HG02852 (cell line): Measurements from ENCODE around the gene ZSWIM7.

ENCODE experiments used
- ATAC-seq: cut with Tn5 transposase; IDR thresholded peaks from one replicate; pipeline ENCODE4 v1.9.1; 2021; ENCODE audit warnings: mild to moderate bottlenecking, moderate library complexity; ENCODE audit not compliant: unreplicated experiment

Gene ZSWIM7

GRCh38 chr17:15999141-15999973 is at the start of gene ZSWIM7, which contains the start of gene TTC19:
Gene ZSWIM7 (minus strand): TSS chr17:15999704. CDS start chr17:15999594, 110 bp downstream.
Gene TTC19 (plus strand): TSS chr17:15999824. CDS start chr17:15999849, 25 bp downstream.
- ATAC-seq: peak; percentile 91

- ATAC-seq: no peak
Measured at GRCh38 chr17:16048811-16049449, 49.4 kb upstream of the ZSWIM7 start.

- ATAC-seq: no peak
Measured at GRCh38 chr17:16046966-16047365, 47.5 kb upstream of the ZSWIM7 start.

DNA sequence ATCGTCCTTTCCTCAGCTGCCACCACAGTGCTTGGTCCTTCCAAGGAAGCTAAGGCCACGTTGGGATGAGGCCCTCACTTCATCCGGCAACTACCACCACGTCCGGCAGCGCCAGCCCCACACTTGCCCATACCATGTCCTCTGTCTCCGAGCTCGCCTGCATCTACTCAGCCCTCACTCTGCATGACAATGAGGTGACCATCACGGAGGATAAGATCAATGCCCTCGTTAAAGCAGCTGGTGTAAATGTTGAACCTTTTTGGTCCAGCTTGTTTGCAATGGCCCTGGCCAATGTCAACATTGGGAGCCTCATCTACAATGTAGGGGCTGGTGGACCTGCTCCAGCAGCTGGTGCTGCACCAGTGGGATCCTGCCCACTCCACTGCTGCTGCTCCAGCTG is 45.0 kb upstream of the ZSWIM7 start:
- ATAC-seq: no peak

DNA sequence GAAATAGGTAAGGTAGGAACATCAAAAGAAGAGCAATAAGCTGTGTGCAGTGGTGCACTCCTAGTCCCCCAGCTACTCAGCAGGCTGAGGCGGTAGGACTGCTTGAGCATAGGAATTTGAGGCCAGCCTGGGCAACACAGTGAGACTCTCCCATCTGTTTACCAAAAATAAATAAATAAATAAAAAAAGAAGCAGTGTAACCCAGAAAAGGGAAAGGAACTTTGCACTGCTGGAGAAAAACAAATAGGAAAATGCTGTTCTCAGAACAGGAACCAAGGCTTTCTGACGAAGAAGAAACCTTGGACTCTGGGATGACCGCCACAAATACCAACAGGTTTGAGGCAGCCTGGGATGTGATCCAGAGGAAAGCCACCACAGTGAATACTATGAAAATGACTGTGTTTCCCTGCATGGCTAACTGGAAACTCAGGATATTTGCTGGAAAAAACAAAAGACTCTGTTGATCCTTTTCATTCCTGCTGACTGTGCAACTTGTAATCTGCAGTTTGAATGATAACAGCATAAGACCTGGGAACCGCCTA is 41.3 kb upstream of the ZSWIM7 start:
- ATAC-seq: no peak

DNA sequence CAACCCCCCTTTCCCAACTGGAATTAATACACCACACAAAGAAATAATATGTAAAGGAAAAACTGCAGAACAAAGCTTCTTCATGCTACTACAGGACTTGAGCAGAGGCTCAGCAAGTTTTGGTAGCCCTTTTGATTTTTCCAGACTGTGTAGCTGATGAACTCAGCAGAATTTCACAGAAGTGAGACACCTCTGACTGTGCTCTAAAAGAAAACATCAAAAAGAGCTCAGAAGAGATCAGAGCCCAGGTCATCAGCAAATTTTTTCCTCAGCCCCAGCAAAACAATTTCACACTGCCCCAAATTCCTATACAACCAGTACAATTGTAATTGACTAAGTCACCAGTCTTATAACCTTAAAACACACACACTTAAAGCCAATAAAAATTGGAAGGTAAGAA is 38.1 kb upstream of the ZSWIM7 start:
- no peak for ATAC-seq

DNA sequence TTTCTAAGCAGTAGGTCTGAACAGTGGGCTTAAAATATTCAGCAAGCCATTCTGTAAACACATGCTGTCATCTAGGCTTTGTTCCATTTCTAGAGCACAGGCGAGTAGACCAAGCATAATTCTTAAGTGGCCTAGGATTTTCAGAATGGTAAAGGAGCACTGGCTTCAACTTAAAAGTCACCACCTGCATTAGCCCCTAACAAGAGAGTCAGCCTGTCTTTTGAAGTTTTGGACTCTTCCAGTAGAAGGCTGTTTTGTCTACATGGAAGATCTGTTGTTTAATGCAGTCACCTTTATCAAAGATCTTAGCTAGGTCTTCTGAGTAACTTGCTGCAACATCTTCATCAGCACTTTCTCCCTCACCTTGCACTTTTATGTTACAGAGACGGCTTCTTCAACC is 36.8 kb upstream of the ZSWIM7 start:
- no peak for ATAC-seq

DNA sequence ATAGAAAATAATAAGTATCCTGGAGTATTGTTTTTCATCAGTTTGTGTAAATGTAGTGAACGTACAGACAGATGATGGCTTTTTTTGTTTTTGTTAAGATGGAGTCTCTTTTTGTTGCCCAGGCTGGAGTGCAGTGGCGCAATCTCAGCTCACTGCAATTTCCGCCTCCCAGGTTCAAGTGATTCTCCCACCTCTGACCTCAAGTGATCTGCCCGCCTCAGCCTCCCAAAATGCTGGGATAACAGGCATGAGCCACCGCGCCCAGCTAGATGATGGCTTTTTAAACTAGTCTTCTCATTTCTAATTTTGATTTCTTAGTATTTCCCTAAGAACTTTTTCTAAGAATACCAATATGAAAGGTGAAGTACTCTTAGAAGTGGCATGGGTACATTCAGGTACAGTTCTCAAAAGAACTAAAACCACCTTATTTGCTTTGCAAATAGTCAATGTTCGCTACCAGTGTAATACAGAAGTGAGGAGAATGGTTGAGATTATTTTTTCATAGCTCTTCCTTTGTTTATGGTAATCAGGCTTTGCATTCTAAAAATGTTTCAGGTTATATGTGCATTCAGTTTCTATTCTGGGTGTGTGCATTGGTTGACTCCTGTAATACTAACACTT is 34.3 kb upstream of the ZSWIM7 start:
- no peak for ATAC-seq

- peak; percentile 94 for ATAC-seq
Measured at GRCh38 chr17:16027708-16028584, 28.4 kb upstream of the ZSWIM7 start.

GRCh38 chr17:16026895-16027294 is 27.4 kb upstream of the ZSWIM7 start:
- no peak for ATAC-seq

GRCh38 chr17:16025202-16025601 is 25.7 kb upstream of the ZSWIM7 start:
- no peak for ATAC-seq

DNA sequence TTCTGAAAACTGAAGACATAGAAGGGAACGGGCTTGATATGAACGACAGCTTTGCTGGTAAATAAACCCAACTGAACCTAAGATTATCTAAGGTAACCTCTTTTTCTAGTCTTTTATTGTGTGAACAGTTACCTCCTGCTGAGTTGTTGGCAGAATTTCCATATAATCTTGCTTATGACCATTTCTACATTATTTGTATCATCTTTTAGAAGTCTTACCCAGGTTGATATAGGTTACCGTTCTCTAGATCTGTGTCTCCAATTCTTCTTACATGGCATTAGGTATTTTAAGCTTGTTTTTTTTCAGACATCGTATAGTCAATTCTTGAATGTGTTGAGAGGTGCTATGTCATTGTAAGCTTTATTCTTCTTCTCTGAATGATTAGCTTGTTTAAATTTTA is 24.4 kb upstream of the ZSWIM7 start:
- no peak for ATAC-seq

DNA sequence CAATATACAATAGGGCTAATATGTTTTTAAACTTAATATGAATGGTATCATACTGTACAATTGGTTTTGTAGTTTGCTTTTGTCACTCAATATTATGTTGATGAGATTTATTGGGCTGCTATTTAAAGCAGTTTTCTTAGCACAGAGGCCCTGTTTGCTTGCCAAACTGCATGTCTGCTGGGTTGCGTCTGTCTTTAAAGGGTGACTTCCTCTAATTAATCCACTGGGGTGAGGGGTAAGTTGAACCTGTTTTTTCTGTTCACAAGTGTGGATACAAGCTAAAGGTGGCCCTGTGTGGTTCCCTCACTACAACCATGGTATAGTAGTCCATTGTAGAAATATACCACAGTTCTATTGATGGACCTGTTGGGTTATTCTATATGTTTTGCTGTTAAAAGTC is 19.8 kb upstream of the ZSWIM7 start:
- no peak for ATAC-seq

DNA sequence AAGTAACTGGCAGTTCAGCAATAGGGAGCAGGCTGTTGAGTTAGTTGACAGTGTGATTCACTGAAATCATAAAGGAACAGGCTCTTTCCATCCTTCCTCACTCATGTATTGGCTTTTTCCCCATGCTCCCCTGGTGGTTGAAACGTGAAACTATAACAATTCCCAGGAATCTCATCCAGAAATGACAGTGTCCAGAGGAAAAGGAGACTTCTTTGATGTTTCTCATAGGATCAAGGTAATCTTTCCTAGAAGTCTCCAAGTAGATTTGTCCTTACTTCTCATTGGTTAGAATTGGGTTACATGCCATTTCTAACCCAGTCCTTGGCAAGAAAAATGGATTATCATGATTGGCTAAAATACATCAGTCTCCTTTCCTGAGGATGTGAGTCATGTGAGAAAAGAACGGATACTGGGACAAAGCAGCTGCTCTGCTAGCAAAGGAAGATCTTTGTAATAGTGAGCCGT is 14.5 kb upstream of the ZSWIM7 start:
- ATAC-seq: no peak

DNA sequence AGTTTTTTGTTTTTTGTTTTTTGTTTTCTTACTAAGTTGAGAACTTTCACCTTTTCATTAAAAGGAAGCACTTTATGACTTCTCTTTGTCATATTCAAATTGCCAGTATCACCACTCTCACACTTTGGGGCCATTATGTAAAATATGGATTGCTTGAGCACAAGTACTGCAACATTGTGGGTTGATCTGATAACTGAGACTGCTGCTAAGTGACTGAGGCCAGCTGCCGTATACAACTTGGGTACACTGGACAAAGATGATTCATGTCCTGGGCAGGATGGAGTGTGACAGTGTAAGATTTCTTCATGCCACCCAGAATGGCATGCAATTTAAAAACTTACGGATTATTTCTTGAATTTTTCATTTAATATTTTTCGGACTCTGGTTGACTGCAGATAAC is 7.9 kb upstream of the ZSWIM7 start:
- ATAC-seq: no peak

GRCh38 chr17:16005636-16006035 is 6.1 kb upstream of the ZSWIM7 start:
- ATAC-seq: no peak

GRCh38 chr17:16003841-16004240 is 4.3 kb upstream of the ZSWIM7 start:
- no peak for ATAC-seq

DNA sequence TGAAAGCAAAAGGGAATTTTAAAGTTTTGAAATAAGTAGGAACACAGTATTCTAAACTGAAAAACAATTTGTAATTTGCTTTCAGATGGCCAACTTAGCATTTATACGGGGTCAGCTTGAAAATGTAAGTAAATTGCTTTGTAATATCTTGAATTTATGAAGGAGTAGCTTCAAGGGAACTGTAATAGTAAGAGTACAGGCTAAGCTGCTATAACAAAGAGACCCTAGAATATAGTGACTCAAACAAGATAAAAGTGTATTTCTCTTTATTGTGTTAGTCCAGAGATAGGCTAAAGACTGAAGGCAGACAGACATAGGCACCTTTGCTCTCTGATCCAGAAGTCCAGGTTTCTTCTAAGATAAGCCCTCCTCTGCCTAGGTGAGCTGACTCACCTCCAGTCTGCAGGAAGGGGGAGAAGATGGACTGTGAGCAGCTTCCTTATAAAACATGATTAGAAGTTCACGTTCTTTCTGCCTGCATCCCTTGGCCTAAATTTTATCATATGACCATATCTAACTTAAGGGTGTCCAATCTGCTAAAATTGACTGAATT is 3.3 kb upstream of the ZSWIM7 start:
- ATAC-seq: no peak

GRCh38 chr17:16001226-16001897 is 1.9 kb upstream of the ZSWIM7 start:
- ATAC-seq: no peak
